Keratinocyte (primary cell): ENCODE measurements around the gene CFL2. TPM values are rescaled to one million over a fixed set of nuclear protein-coding genes. Genes with fewer than 3 reads are reported as not detected.

Experiments
- DNase-seq: peaks from one replicate; pipeline ENCODE4 v3.0.0-alpha.2; 2011; ENCODE audit warnings: low read depth, missing footprints, low spot score
- FAIRE-seq: peaks from 2 replicates; lab custom pipeline; 2011; peaks lifted over from hg19 to GRCh38; lab: Jason Lieb, UNC
- H2AFZ ChIP-seq: 2 replicates; pipeline ENCODE4 v1.6.0; 2012; ENCODE audit warnings: low read length, control low read depth, inconsistent platforms; ENCODE audit not compliant: control insufficient read depth
- H3K27ac ChIP-seq: 2 replicates; pipeline ENCODE4 v1.5.1; 2011; ENCODE audit warnings: low read length; ENCODE audit not compliant: control insufficient read depth, insufficient read depth
- H3K27me3 ChIP-seq: 3 replicates; pipeline ENCODE4 v1.6.0; 2011; ENCODE audit warnings: low read length; ENCODE audit not compliant: control insufficient read depth, insufficient read depth; ENCODE audit errors: extremely low read depth
- H3K36me3 ChIP-seq, 2 experiments: 2 replicates in 1 of 2; 3 replicates in 1 of 2; pipeline ENCODE4 v1.5.1; 2011; ENCODE audit warnings: low read length in 2 of 2, mild to moderate bottlenecking in 1 of 2; ENCODE audit not compliant: control insufficient read depth in 2 of 2, insufficient read depth in 2 of 2; ENCODE audit errors: extremely low read depth in 1 of 2
- H3K4me1 ChIP-seq: 3 replicates; pipeline ENCODE4 v1.5.1; 2011; ENCODE audit warnings: low read length; ENCODE audit not compliant: control insufficient read depth, insufficient read depth; ENCODE audit errors: extremely low read depth
- H3K4me2 ChIP-seq: 3 replicates; pipeline ENCODE4 v1.6.0; 2011; ENCODE audit warnings: low read depth, low read length; ENCODE audit not compliant: control insufficient read depth, insufficient read depth; ENCODE audit errors: extremely low read depth
- H3K4me3 ChIP-seq, 3 experiments: fragments of 200-600 bp in 1 of 3; sonication (generic) in 1 of 3; 2 replicates in 2 of 3; 3 replicates in 1 of 3; pipeline ENCODE4 v1.5.1; 2011 to 2016; ENCODE audit warnings: low read length in 3 of 3, mild to moderate bottlenecking in 3 of 3, control low read depth in 2 of 3, inconsistent platforms in 1 of 3, low read depth in 1 of 3, mixed read lengths in 1 of 3, mixed run types in 1 of 3, moderate library complexity in 1 of 3; ENCODE audit not compliant: control insufficient read depth in 2 of 3, insufficient read depth in 2 of 3; ENCODE audit errors: extremely low read depth in 1 of 3
- H3K79me2 ChIP-seq: 2 replicates; pipeline ENCODE4 v1.6.0; 2012; ENCODE audit warnings: low read length; ENCODE audit not compliant: control insufficient read depth, insufficient read depth
- H3K9ac ChIP-seq: 3 replicates; pipeline ENCODE4 v1.6.0; 2011; ENCODE audit warnings: low read length; ENCODE audit not compliant: control insufficient read depth, insufficient read depth; ENCODE audit errors: extremely low read depth
- H3K9me1 ChIP-seq: 3 replicates; pipeline ENCODE4 v1.6.0; 2011; ENCODE audit warnings: low read length; ENCODE audit not compliant: control insufficient read depth, insufficient read depth; ENCODE audit errors: extremely low read depth
- H3K9me3 ChIP-seq: 2 replicates; pipeline ENCODE4 v1.5.1; 2012; ENCODE audit warnings: low read depth, low read length; ENCODE audit not compliant: control insufficient read depth
- H4K20me1 ChIP-seq: 3 replicates; pipeline ENCODE4 v1.6.0; 2011; ENCODE audit warnings: low read length; ENCODE audit not compliant: control insufficient read depth, insufficient read depth; ENCODE audit errors: extremely low read depth
- CTCF ChIP-seq, 3 experiments: IDR thresholded peaks in 1 of 3; conservative IDR thresholded peaks in 1 of 3; optimal IDR thresholded peaks in 1 of 3; 2 replicates in 2 of 3; 3 replicates in 1 of 3; pipeline versions ENCODE3 to v1.5.1; 2011; ENCODE audit warnings: low read length in 3 of 3, mild to moderate bottlenecking in 3 of 3, moderate library complexity in 2 of 3, control low read depth in 1 of 3, inconsistent platforms in 1 of 3; ENCODE audit not compliant: insufficient read depth in 2 of 3; ENCODE audit errors: extremely low read depth in 1 of 3
- EZH2 ChIP-seq: IDR thresholded peaks from one replicate; pipeline ENCODE4 v1.6.1; 2012; ENCODE audit warnings: inconsistent platforms, mild to moderate bottlenecking, low read length, moderate library complexity
- dilution Hi-C: fragments of 300-500 bp; cut with MboI; formaldehyde crosslinking; loops from one replicate; pipeline ENCODE4 v1.7.0; 2020; ENCODE audit warnings: low sequenced_read_pairs; ENCODE audit not compliant: extremely low pct_ligation_motif_present
- polyA plus RNA-seq, 5 experiments: library from polyadenylated mRNA; depleted of rRNA in 3 of 5; stranded (reverse) in 3 of 5; stranded (forward) in 1 of 5; unstranded in 1 of 5; fragments of >200 nt; gene quantifications; 1 replicate in 1 of 5; 2 replicates in 3 of 5; 3 replicates in 1 of 5; pipeline versions ENCODE4 v1.2.1 to v1.2.3, GENCODE V29; 2011 to 2012; ENCODE audit warnings: missing spikeins in 2 of 5, low read depth in 1 of 5, low replicate concordance in 1 of 5

The CFL2 gene
- polyA plus RNA-seq, 1 donor (not counting 4 experiments of a cell fraction or from before 2014, with no cell fraction given): 30.5 TPM

DNA sequence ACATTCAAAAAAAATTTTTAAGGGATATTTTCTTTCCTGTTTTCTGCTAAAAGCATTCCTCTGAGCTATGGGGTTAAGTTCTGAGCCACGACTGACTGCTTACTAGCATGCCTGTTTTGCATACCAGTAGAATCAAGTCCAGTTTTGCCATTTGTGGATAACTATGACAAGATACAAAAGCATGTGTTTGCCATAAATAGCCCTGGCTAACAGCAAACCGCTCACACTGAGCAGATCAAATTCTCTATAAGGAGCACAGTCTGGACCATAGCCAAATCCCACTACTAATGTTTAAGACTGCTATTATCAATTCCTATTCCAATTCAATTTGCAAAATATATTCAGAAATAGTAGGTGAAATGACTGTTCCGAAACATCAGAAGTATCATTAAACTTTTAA lies 3.2 kb downstream of the CFL2 start:
- dilution Hi-C loops: no loop called here
- Histone ChIP-seq H3K27me3 (no peaks in the 10 kb centered on the region), H3K4me2 (no peak overlapping the region), H3K9me1 (no peaks in the 10 kb centered on the region), H3K27ac (no peak overlapping the region), H3K9ac (no peak overlapping the region), H3K79me2 (peaks cover 7% of the 10 kb centered on the region), H2AFZ (no peak overlapping the region), H4K20me1 (no peaks in the 10 kb centered on the region), H3K4me1 (peaks cover 13% of the 10 kb centered on the region), H3K36me3 (peaks cover 0 to 4% of the 10 kb centered on the region in 2 experiments), H3K4me3 (no peak overlapping the region), H3K9me3 (no peaks in the 10 kb centered on the region)
- no peak for TF ChIP-seq EZH2
- TF ChIP-seq CTCF (optimal IDR thresholded peaks at IDR 0.05 in 1 of 3, IDR thresholded peaks at IDR 0.05 in 1 of 3, conservative IDR thresholded peaks at IDR 0.05 in 1 of 3; ENCODE audit: extremely low read depth in 1 of 3, insufficient read depth in 2 of 3, low read length in 3 of 3): no peak
- FAIRE-seq: peak; percentile 57
- peak; percentile 32 for DNase-seq

DNA sequence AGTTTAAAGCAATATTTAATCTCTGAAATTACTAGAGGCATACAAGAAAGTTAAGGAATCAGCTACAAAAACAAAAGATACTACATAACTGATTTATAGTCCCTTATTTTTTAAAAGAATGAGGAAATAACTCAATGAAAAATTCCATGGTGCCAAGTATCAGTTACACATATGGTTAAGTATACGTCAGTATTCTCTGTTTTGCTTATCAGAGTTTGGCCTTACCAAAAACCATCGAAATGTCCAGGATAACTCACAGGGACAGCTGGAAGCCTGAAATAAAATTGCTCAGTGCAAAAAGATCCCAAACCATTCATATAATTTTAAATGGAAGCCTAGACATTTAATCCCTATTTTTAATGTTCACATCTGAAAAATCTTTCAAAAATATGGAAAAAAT lies 3.6 kb downstream of the CFL2 start:
- Histone ChIP-seq H3K4me2 (no peak overlapping the region), H3K4me3 (no peak overlapping the region), H2AFZ (no peak overlapping the region), H3K9ac (no peak overlapping the region), H3K9me3 (no peaks in the 10 kb centered on the region), H3K79me2 (peaks cover 7% of the 10 kb centered on the region), H3K4me1 (peaks cover 13% of the 10 kb centered on the region), H3K9me1 (no peaks in the 10 kb centered on the region), H3K27me3 (no peaks in the 10 kb centered on the region), H3K36me3 (peaks cover 0 to 4% of the 10 kb centered on the region in 2 experiments), H3K27ac (no peak overlapping the region), H4K20me1 (no peaks in the 10 kb centered on the region)
- DNase-seq (no peak), FAIRE-seq (no peak)
- dilution Hi-C loops: no loop called here
- TF ChIP-seq EZH2 (no peak), CTCF (optimal IDR thresholded peaks at IDR 0.05 in 1 of 3, IDR thresholded peaks at IDR 0.05 in 1 of 3, conservative IDR thresholded peaks at IDR 0.05 in 1 of 3; ENCODE audit: extremely low read depth in 1 of 3, insufficient read depth in 2 of 3, low read length in 3 of 3) (no peak)
